Measurements from ENCODE around the gene HAL. TPM values are rescaled to one million over a fixed set of nuclear protein-coding genes. Genes with fewer than 3 reads are reported as not detected.

HAL gene
- total and polyA plus RNA-seq, 2 of the 13 experiments (the other 11 are each of a cell fraction or from before 2014, with no cell fraction given), result 0.89 to 37.8 TPM

GRCh38 chr12:96035283-96036236 is 39.4 kb upstream of the HAL start, which contains the start of gene LTA4H (continued):
- TF ChIP-seq ZNF24 (IDR thresholded peaks at IDR 0.05) (peak; percentile 99), ZNF616 (CRISPR knock-in tag; IDR thresholded peaks at IDR 0.05; ENCODE audit: low read depth) (0 out of 2 replicates have a peak, but pooled peaks have one; percentile 16), WIZ (CRISPR knock-in tag; IDR thresholded peaks at IDR 0.05) (0 out of 2 replicates have a peak, but pooled peaks have one; percentile 32), BCL6 (CRISPR knock-in tag; IDR thresholded peaks at IDR 0.05) (peak; percentile 12; the same call in 1 of the 2 replicates), HOXA5 (CRISPR knock-in tag; IDR thresholded peaks at IDR 0.05) (no peak; the same call in 1 of the 2 replicates), KLF15 (CRISPR knock-in tag; IDR thresholded peaks at IDR 0.05; ENCODE audit: borderline replicate concordance) (peak; percentile 36; the same call in 1 of the 2 replicates), GABPA (IDR thresholded peaks at IDR 0.05; ENCODE audit: low read depth, low read length) (no peak), GABPA (CRISPR knock-in tag; IDR thresholded peaks at IDR 0.05; ENCODE audit: low read depth) (peak; percentile 70), E2F5 (CRISPR knock-in tag; conservative IDR thresholded peaks at IDR 0.05) (no peak), CAMTA2 (CRISPR knock-in tag; IDR thresholded peaks at IDR 0.05; ENCODE audit: borderline replicate concordance) (no peak), PCBP1 (IDR thresholded peaks at IDR 0.05; ENCODE audit: borderline replicate concordance, low read depth, low read length) (no peak), ZSCAN22 (CRISPR knock-in tag; IDR thresholded peaks at IDR 0.05) (no peak), ZNF446 (CRISPR knock-in tag; IDR thresholded peaks at IDR 0.05) (0 out of 2 replicates have a peak, but pooled peaks have one; percentile 21), ZFYVE20 (CRISPR knock-in tag; IDR thresholded peaks at IDR 0.05; ENCODE audit: borderline replicate concordance, low read depth) (no peak), BHLHE40 (IDR thresholded peaks at IDR 0.05; ENCODE audit: low read length) (no peak), HNRNPL (IDR thresholded peaks at IDR 0.05; ENCODE audit: low read depth, low read length) (peak; percentile 87), ZNF276 (CRISPR knock-in tag; IDR thresholded peaks at IDR 0.05; ENCODE audit: low read depth) (no peak), SRSF9 (IDR thresholded peaks at IDR 0.05; ENCODE audit: borderline replicate concordance, insufficient read depth, low read depth, low read length, poor library complexity, severe bottlenecking) (no peak), ZFP82 (CRISPR knock-in tag; IDR thresholded peaks at IDR 0.05; ENCODE audit: borderline replicate concordance) (no peak; the same call in 1 of the 2 replicates)
- TF ChIP-seq, protein P1, sequence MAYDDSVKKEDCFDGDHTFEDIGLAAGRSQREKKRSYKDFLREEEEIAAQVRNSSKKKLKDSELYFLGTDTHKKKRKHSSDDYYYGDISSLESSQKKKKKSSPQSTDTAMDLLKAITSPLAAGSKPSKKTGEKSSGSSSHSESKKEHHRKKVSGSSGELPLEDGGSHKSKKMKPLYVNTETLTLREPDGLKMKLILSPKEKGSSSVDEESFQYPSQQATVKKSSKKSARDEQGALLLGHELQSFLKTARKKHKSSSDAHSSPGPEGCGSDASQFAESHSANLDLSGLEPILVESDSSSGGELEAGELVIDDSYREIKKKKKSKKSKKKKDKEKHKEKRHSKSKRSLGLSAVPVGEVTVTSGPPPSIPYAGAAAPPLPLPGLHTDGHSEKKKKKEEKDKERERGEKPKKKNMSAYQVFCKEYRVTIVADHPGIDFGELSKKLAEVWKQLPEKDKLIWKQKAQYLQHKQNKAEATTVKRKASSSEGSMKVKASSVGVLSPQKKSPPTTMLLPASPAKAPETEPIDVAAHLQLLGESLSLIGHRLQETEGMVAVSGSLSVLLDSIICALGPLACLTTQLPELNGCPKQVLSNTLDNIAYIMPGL (CRISPR knock-in tag; IDR thresholded peaks at IDR 0.05; ENCODE audit: borderline replicate concordance in 1 of 2, low read depth in 1 of 2), result peak; percentile 96 to 99
- TF ChIP-seq, protein P2, sequence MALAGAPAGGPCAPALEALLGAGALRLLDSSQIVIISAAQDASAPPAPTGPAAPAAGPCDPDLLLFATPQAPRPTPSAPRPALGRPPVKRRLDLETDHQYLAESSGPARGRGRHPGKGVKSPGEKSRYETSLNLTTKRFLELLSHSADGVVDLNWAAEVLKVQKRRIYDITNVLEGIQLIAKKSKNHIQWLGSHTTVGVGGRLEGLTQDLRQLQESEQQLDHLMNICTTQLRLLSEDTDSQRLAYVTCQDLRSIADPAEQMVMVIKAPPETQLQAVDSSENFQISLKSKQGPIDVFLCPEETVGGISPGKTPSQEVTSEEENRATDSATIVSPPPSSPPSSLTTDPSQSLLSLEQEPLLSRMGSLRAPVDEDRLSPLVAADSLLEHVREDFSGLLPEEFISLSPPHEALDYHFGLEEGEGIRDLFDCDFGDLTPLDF (CRISPR knock-in tag; IDR thresholded peaks at IDR 0.05), result no peak
